IMR-90 (cell line): ENCODE results near the gene SLC38A8. TPM values are rescaled to one million over a fixed set of nuclear protein-coding genes. Genes with fewer than 3 reads are reported as not detected.

Experiments
- ATAC-seq: fragments of 200-7000 bp; cut with Tn5 transposase; 2 replicates; pipeline ENCODE4 v1.9.1; 2020; ENCODE audit warnings: low read depth, mild to moderate bottlenecking, moderate library complexity
- BruUV-seq: library from RNA; stranded (reverse); fragments of 400-500 nt; replicated peaks from 2 replicates; lab custom pipeline; 2021; lab: Mats Ljungman, UMichigan
- CTCF ChIA-PET: fragments of 300-600 bp; formaldehyde crosslinking; extraction: SDS; loops from one replicate; lab custom pipeline; 2021; ENCODE audit warnings: antibody characterized with exemption; lab: Yijun Ruan, JAX
- POLR2A ChIA-PET: fragments of 300-600 bp; sonication (Branson Sonifier 250); formaldehyde crosslinking; loops from one replicate; lab custom pipeline; 2022; ENCODE audit warnings: antibody characterized with exemption; ENCODE audit not compliant: unreplicated experiment; lab: Charles Lee
- DNase-seq: peaks from one replicate; pipeline ENCODE4 v3.0.0; 2013
- H2AFZ ChIP-seq: replicated peaks from 2 replicates; pipeline ENCODE3; 2013; ENCODE audit warnings: low read length, mild to moderate bottlenecking; ENCODE audit not compliant: poor library complexity
- H2AK5ac ChIP-seq: 2 replicates; pipeline ENCODE4 v1.6.1; 2013; ENCODE audit warnings: low read depth, low read length, inconsistent platforms
- H2AK9ac ChIP-seq: replicated peaks from 2 replicates; pipeline ENCODE3; 2013; ENCODE audit warnings: mild to moderate bottlenecking, low read depth, low read length, moderate library complexity; ENCODE audit not compliant: poor library complexity
- H2BK120ac ChIP-seq: 2 replicates; pipeline ENCODE4 v1.6.1; 2013; ENCODE audit warnings: low read depth, low read length, inconsistent platforms
- H2BK15ac ChIP-seq: 3 replicates; pipeline ENCODE4 v1.6.1; 2013; ENCODE audit warnings: low read depth, low read length, inconsistent platforms
- H2BK20ac ChIP-seq: 2 replicates; pipeline ENCODE4 v1.6.1; 2013; ENCODE audit warnings: low read depth, mild to moderate bottlenecking, inconsistent platforms, low read length, moderate library complexity
- H2BK5ac ChIP-seq: 2 replicates; pipeline ENCODE4 v1.6.1; 2013; ENCODE audit warnings: mild to moderate bottlenecking, low read depth, low read length, inconsistent platforms; ENCODE audit not compliant: poor library complexity, severe bottlenecking
- H3K14ac ChIP-seq: replicated peaks from 2 replicates; pipeline ENCODE4 v1.6.1; 2013; ENCODE audit warnings: low read depth, low read length, inconsistent platforms
- H3K18ac ChIP-seq: 2 replicates; pipeline ENCODE4 v1.6.1; 2013; ENCODE audit warnings: low read depth, low read length, control low read depth
- H3K23ac ChIP-seq: 2 replicates; pipeline ENCODE4 v1.6.1; 2013; ENCODE audit warnings: low read depth, low read length, inconsistent platforms
- H3K27ac ChIP-seq: 2 replicates; pipeline ENCODE4 v1.5.1; 2013; ENCODE audit warnings: mild to moderate bottlenecking, control low read depth, low read length; ENCODE audit not compliant: insufficient read depth
- H3K27me3 ChIP-seq: 2 replicates; pipeline ENCODE4 v1.6.1; 2013; ENCODE audit warnings: low read length; ENCODE audit not compliant: control insufficient read depth, insufficient read depth
- H3K36me3 ChIP-seq: 2 replicates; pipeline ENCODE4 v1.6.1; 2013; ENCODE audit warnings: low read length, mixed read lengths; ENCODE audit not compliant: control insufficient read depth, insufficient read depth
- H3K4ac ChIP-seq: 2 replicates; pipeline ENCODE4 v1.6.1; 2013; ENCODE audit warnings: low read depth, low read length, inconsistent platforms
- H3K4me1 ChIP-seq: 2 replicates; pipeline ENCODE4 v1.6.1; 2013; ENCODE audit warnings: low read length, mixed read lengths; ENCODE audit not compliant: control insufficient read depth, insufficient read depth
- H3K4me2 ChIP-seq: 2 replicates; pipeline ENCODE4 v1.6.1; 2013; ENCODE audit warnings: low read depth, mild to moderate bottlenecking, control low read depth, low read length, moderate library complexity
- H3K4me3 ChIP-seq: 2 replicates; pipeline ENCODE4 v1.5.1; 2013; ENCODE audit warnings: low read depth, mild to moderate bottlenecking, control low read depth, low read length, moderate library complexity; ENCODE audit not compliant: insufficient read depth
- H3K56ac ChIP-seq: 2 replicates; pipeline ENCODE4 v1.6.1; 2013; ENCODE audit warnings: low read length, inconsistent platforms; ENCODE audit not compliant: insufficient read depth; ENCODE audit errors: extremely low read depth
- H3K79me1 ChIP-seq, 2 experiments: 2 replicates each; pipeline ENCODE4 v1.6.1; 2013; ENCODE audit warnings: low read length in 2 of 2, inconsistent platforms in 1 of 2, low read depth in 1 of 2
- H3K9ac ChIP-seq: 2 replicates; pipeline ENCODE4 v1.6.1; 2013; ENCODE audit warnings: low read depth, low read length, control low read depth
- H3K9me1 ChIP-seq: 2 replicates; pipeline ENCODE4 v1.6.1; 2013; ENCODE audit warnings: low read length, inconsistent platforms; ENCODE audit not compliant: insufficient read depth
- H3K9me3 ChIP-seq: 2 replicates; pipeline ENCODE4 v1.6.1; 2013; ENCODE audit warnings: low read length; ENCODE audit not compliant: control insufficient read depth, insufficient read depth
- H4K20me1 ChIP-seq: 2 replicates; pipeline ENCODE4 v1.6.1; 2013; ENCODE audit warnings: low read length, inconsistent platforms; ENCODE audit not compliant: insufficient read depth
- H4K5ac ChIP-seq: 2 replicates; pipeline ENCODE4 v1.6.1; 2013; ENCODE audit warnings: mild to moderate bottlenecking, low read depth, low read length, control low read depth
- H4K8ac ChIP-seq, 2 experiments: 2 replicates each; pipeline ENCODE4 v1.6.1; 2013; ENCODE audit warnings: low read depth in 2 of 2, low read length in 2 of 2, control low read depth in 1 of 2, inconsistent platforms in 1 of 2
- H4K91ac ChIP-seq: 2 replicates; pipeline ENCODE4 v1.6.1; 2013; ENCODE audit warnings: low read depth, low read length, inconsistent platforms; ENCODE audit not compliant: insufficient read depth
- BHLHE40 ChIP-seq: fragments of 150-350 bp; IDR thresholded peaks from 2 replicates; pipeline ENCODE4 v1.6.1; 2016; ENCODE audit warnings: mild to moderate bottlenecking, low read depth, low read length
- CEBPB ChIP-seq: IDR thresholded peaks from 2 replicates; pipeline ENCODE4 v1.6.1; 2012; ENCODE audit warnings: low read depth, low read length, improper control_type of control experiment
- CHD1 ChIP-seq: IDR thresholded peaks from 2 replicates; pipeline ENCODE4 v1.6.1; 2012; ENCODE audit warnings: low read depth, low read length, improper control_type of control experiment
- FOS ChIP-seq: fragments of 150-350 bp; IDR thresholded peaks from 2 replicates; pipeline ENCODE4 v1.6.1; 2016; ENCODE audit warnings: low read depth, low read length
- MAFK ChIP-seq: IDR thresholded peaks from 2 replicates; pipeline ENCODE4 v1.6.1; 2012; ENCODE audit warnings: low read depth, low read length, improper control_type of control experiment
- MAZ ChIP-seq: IDR thresholded peaks from 2 replicates; pipeline ENCODE4 v1.6.1; 2012; ENCODE audit warnings: low read depth, mild to moderate bottlenecking, low read length, improper control_type of control experiment, moderate library complexity, borderline replicate concordance
- MXI1 ChIP-seq: IDR thresholded peaks from 2 replicates; pipeline ENCODE4 v1.6.1; 2012; ENCODE audit warnings: low read depth, mild to moderate bottlenecking, low read length, moderate library complexity, borderline replicate concordance
- NFE2L2 ChIP-seq: fragments of 150-350 bp; IDR thresholded peaks from 2 replicates; pipeline ENCODE4 v1.6.1; 2016; ENCODE audit warnings: low read depth, mild to moderate bottlenecking, low read length
- POLR2A ChIP-seq: IDR thresholded peaks from 2 replicates; pipeline ENCODE4 v1.6.1; 2012; ENCODE audit warnings: mild to moderate bottlenecking, low read depth, low read length
- RAD21 ChIP-seq: IDR thresholded peaks from 2 replicates; pipeline ENCODE4 v1.6.1; 2012; ENCODE audit warnings: low read length, improper control_type of control experiment
- RCOR1 ChIP-seq: IDR thresholded peaks from 2 replicates; pipeline ENCODE4 v1.6.1; 2012; ENCODE audit warnings: mild to moderate bottlenecking, low read length, improper control_type of control experiment; ENCODE audit not compliant: insufficient replicate concordance
- RFX5 ChIP-seq: IDR thresholded peaks from 2 replicates; pipeline ENCODE4 v1.8.0; 2012; ENCODE audit warnings: low read depth, mild to moderate bottlenecking, low read length, moderate library complexity
- SMC3 ChIP-seq: fragments of 150-350 bp; IDR thresholded peaks from 2 replicates; pipeline ENCODE4 v1.6.1; 2016; ENCODE audit warnings: low read depth, mild to moderate bottlenecking, antibody characterized with exemption, low read length, moderate library complexity
- WGBS, 2 experiments: methylation state at CpG; one replicate each; pipeline versions ENCODE4 v1.1.5 to v1.1.7; 2013; ENCODE audit warnings: missing lambda C conversion rate in 2 of 2; ENCODE audit not compliant: insufficient read length in 1 of 2; ENCODE audit errors: extremely low coverage in 2 of 2; 5-methylcytosine and 5-hydroxymethylcytosine counted together
- dilution Hi-C: fragments of 300-500 bp; cut with HindIII; formaldehyde crosslinking; loops from one replicate; pipeline ENCODE4 v1.14.3; 2018; ENCODE audit warnings: low sequenced_read_pairs; ENCODE audit not compliant: unreplicated experiment
- in situ Hi-C: fragments of 300-500 bp; cut with MboI; formaldehyde crosslinking; loops from 3 replicates; pipeline ENCODE4 v1.14.3; 2019; ENCODE audit warnings: low sequenced_read_pairs, inconsistent platforms, mixed read lengths
- intact Hi-C: fragments of 100-400 bp; cut with micrococcal nuclease; formaldehyde crosslinking; loops from 2 replicates; pipeline ENCODE4 v1.10.0; 2022
- polyA plus RNA-seq, 3 experiments: library from polyadenylated mRNA; depleted of rRNA; stranded (reverse); fragments of >200 nt; gene quantifications; 2 replicates each; pipeline ENCODE4 v1.2.3, GENCODE V29; 2012; ENCODE audit warnings: low replicate concordance in 1 of 3
- total RNA-seq: library from RNA; depleted of rRNA; stranded (reverse); fragments of >200 nt; gene quantifications from 2 replicates; pipeline ENCODE4 v1.2.3, GENCODE V29; 2012
- TF ChIP-seq, protein P1 (sequence below): fragments of 150-350 bp; IDR thresholded peaks from 2 replicates; pipeline ENCODE4 v1.6.1; 2016; ENCODE audit warnings: low read depth, mild to moderate bottlenecking, low read length, moderate library complexity, borderline replicate concordance
- TF ChIP-seq, protein P2 (sequence below): fragments of 150-350 bp; IDR thresholded peaks from 2 replicates; pipeline ENCODE4 v1.6.1; 2017; ENCODE audit warnings: mild to moderate bottlenecking, antibody characterized with exemption, low read length, low read depth
- TF ChIP-seq, protein P3 (sequence below): conservative IDR thresholded peaks from 2 replicates; pipeline ENCODE4 v1.5.1; 2012; ENCODE audit warnings: mild to moderate bottlenecking, low read depth, low read length, improper control_type of control experiment

Gene SLC38A8
- total and polyA plus RNA-seq, 2 of the 4 experiments (the other 2 are of a cell fraction) = not detected

DNA sequence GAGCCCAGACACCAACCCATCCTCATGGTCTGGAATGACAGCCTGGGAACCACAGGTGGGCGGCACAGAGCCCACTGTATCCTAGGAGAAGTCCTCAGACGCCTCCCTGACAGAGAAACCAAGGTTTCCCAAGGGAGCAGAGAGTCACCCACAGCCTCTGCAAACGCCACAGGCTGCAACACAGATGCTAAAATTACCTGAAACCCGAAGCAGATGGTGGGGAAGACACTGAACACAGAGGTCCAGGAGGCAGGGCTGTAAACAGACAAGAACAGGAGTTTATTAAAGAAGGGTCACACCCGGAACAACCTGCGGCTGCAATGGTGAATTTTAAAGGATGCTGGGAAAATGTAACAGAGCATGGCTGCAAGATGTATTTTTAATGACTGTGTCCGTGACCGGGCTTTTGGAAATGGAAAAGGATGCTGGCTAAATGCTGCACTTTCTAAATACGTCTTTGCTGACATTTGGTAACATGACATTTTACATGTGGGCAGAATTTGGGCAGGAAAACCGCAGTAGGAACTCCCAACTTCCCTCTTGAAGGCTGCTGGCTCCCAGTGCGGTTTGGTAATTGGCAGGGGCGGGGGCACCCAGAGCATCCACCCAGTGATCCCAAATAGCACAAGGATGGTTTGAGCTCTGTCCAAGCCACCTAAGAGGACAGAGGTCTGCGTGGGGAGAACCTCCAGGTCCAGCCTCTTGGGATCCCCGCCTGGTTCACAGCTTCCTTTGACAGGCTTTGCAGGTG lies 13.1 kb downstream of the SLC38A8 start:
- Histone ChIP-seq H3K27ac (no peak overlapping the region), H3K56ac (no peak overlapping the region), H2BK120ac (no peak overlapping the region), H3K27me3 (peaks cover 39% of the 10 kb centered on the region), H3K14ac (no peak overlapping the region), H3K4me2 (no peak overlapping the region), H3K79me1 (no peaks in the 10 kb centered on the region), H3K23ac (no peak overlapping the region), H3K9me1 (no peaks in the 10 kb centered on the region; the same call in 1 of the 2 replicates), H2AK5ac (no peak overlapping the region), H4K91ac (no peak overlapping the region), H3K9ac (no peak overlapping the region), H2BK5ac (no peak overlapping the region), H3K9me3 (no peaks in the 10 kb centered on the region), H4K20me1 (no peaks in the 10 kb centered on the region), H2BK20ac (no peak overlapping the region), H3K36me3 (no peaks in the 10 kb centered on the region), H2AFZ (no peak overlapping the region), H4K5ac (no peak overlapping the region), H3K4ac (no peak overlapping the region), H2AK9ac (no peak overlapping the region), H3K4me1 (peaks cover 2% of the 10 kb centered on the region; the same call in 1 of the 2 replicates), H2BK15ac (no peak overlapping the region), H3K4me3 (no peak overlapping the region), H3K18ac (no peak overlapping the region), H4K8ac (no peak overlapping the region)
- TF ChIP-seq MAFK (no peak), POLR2A (no peak), MAZ (no peak), FOS (no peak), SMC3 (no peak), NFE2L2 (no peak), RCOR1 (no peak), CHD1 (no peak), CEBPB (no peak), BHLHE40 (no peak), RAD21 (no peak), MXI1 (no peak), RFX5 (no peak)
- TF ChIP-seq, protein P1, sequence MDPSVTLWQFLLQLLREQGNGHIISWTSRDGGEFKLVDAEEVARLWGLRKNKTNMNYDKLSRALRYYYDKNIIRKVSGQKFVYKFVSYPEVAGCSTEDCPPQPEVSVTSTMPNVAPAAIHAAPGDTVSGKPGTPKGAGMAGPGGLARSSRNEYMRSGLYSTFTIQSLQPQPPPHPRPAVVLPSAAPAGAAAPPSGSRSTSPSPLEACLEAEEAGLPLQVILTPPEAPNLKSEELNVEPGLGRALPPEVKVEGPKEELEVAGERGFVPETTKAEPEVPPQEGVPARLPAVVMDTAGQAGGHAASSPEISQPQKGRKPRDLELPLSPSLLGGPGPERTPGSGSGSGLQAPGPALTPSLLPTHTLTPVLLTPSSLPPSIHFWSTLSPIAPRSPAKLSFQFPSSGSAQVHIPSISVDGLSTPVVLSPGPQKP = no peak
- TF ChIP-seq, protein P2, sequence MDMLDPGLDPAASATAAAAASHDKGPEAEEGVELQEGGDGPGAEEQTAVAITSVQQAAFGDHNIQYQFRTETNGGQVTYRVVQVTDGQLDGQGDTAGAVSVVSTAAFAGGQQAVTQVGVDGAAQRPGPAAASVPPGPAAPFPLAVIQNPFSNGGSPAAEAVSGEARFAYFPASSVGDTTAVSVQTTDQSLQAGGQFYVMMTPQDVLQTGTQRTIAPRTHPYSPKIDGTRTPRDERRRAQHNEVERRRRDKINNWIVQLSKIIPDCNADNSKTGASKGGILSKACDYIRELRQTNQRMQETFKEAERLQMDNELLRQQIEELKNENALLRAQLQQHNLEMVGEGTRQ = no peak
- TF ChIP-seq, protein P3, sequence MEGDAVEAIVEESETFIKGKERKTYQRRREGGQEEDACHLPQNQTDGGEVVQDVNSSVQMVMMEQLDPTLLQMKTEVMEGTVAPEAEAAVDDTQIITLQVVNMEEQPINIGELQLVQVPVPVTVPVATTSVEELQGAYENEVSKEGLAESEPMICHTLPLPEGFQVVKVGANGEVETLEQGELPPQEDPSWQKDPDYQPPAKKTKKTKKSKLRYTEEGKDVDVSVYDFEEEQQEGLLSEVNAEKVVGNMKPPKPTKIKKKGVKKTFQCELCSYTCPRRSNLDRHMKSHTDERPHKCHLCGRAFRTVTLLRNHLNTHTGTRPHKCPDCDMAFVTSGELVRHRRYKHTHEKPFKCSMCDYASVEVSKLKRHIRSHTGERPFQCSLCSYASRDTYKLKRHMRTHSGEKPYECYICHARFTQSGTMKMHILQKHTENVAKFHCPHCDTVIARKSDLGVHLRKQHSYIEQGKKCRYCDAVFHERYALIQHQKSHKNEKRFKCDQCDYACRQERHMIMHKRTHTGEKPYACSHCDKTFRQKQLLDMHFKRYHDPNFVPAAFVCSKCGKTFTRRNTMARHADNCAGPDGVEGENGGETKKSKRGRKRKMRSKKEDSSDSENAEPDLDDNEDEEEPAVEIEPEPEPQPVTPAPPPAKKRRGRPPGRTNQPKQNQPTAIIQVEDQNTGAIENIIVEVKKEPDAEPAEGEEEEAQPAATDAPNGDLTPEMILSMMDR = no peak
- intact Hi-C loops = no loop called here
- ATAC-seq = no peak
- in situ Hi-C loops = no loop called here
- 62% methylated on average over 8 of the region's 14 CpGs; no CpG with 5 or more reads in 1 of the 2 experiments for WGBS, 2 experiments
- POLR2A ChIA-PET = no interaction called here
- no TSS peak for BruUV-seq
- CTCF ChIA-PET = no interaction called here
- dilution Hi-C loops = no loop called here
- no peak for DNase-seq
